SHP77 treated with DMSO at 0.1 percent for 48 hours (cell line): ENCODE data around the gene C17orf50.

ENCODE experiments used
- DNase-seq: peaks from one replicate; lab custom pipeline; 2025; lab: John Stamatoyannopoulos, UW

Gene C17orf50

GRCh38 chr17:35752945-35753764 is 7.5 kb upstream of the C17orf50 start, which contains the start of gene GAS2L2:
Gene GAS2L2 (minus strand): TSS chr17:35753239. CDS start chr17:35752850, 389 bp downstream.
- DNase-seq: no peak

GRCh38 chr17:35757243-35757642 is 3.4 kb upstream of the C17orf50 start:
- no peak for DNase-seq

- DNase-seq: no peak
Measured at GRCh38 chr17:35761601-35762000, 914 bp downstream of the C17orf50 start.

- no peak for DNase-seq
Measured at GRCh38 chr17:35763767-35764122, 3.1 kb downstream of the C17orf50 start.

GRCh38 chr17:35764123-35764991 is 3.7 kb downstream of the C17orf50 start:
- DNase-seq: peak; percentile 69

- DNase-seq: no peak
Measured at GRCh38 chr17:35765086-35765710, 4.5 kb downstream of the C17orf50 start.

GRCh38 chr17:35765756-35766488 is 5.2 kb downstream of the C17orf50 start:
- no peak for DNase-seq

GRCh38 chr17:35766489-35766877 is 5.8 kb downstream of the C17orf50 start:
- DNase-seq: no peak

- no peak for DNase-seq
Measured at GRCh38 chr17:35766903-35767510, 6.3 kb downstream of the C17orf50 start.

GRCh38 chr17:35768797-35769196 is 8.1 kb downstream of the C17orf50 start:
- no peak for DNase-seq

GRCh38 chr17:35769895-35770486 is 9.3 kb downstream of the C17orf50 start:
- no peak for DNase-seq

- DNase-seq: no peak
Measured at GRCh38 chr17:35773129-35773528, 12.4 kb downstream of the C17orf50 start.

GRCh38 chr17:35773679-35774425 is 13.2 kb downstream of the C17orf50 start:
- DNase-seq: no peak

- no peak for DNase-seq
Measured at GRCh38 chr17:35774499-35774898, 13.8 kb downstream of the C17orf50 start.

GRCh38 chr17:35775039-35775438 is 14.4 kb downstream of the C17orf50 start:
- no peak for DNase-seq

GRCh38 chr17:35775583-35775982 is 14.9 kb downstream of the C17orf50 start:
- DNase-seq: no peak

GRCh38 chr17:35778641-35779196 is 18.0 kb downstream of the C17orf50 start:
- no peak for DNase-seq

- no peak for DNase-seq
Measured at GRCh38 chr17:35780950-35781349, 20.3 kb downstream of the C17orf50 start.

GRCh38 chr17:35784895-35785294 is 24.2 kb downstream of the C17orf50 start:
- no peak for DNase-seq

- DNase-seq: no peak
Measured at GRCh38 chr17:35786941-35787432, 26.3 kb downstream of the C17orf50 start.
